ENCODE measurements around the gene OBI1. TPM values are rescaled to one million over a fixed set of nuclear protein-coding genes. Genes with fewer than 3 reads are reported as not detected.

The OBI1 gene
- total and polyA plus RNA-seq, 4 donors, result 2.7 to 16.5 (median 6.6) TPM

GRCh38 chr13:78680115-78680561, 21.2 kb upstream of the OBI1 start:
- Histone ChIP-seq H3K27me3 (ENCODE audit: control insufficient read depth in 3 of 3, insufficient read depth in 3 of 3, low read length in 2 of 3) (no peaks in the 10 kb centered on the region), H3K9me3 (ENCODE audit: control insufficient read depth in 4 of 4, insufficient read depth in 3 of 4, low read length in 3 of 4) (peaks cover 0 to 8% (median 0%) of the 10 kb centered on the region in 4 donors), H3K27ac (ENCODE audit: low read depth in 1 of 2, low read length in 1 of 2) (no peak overlapping the region), H3K9ac (ENCODE audit: insufficient read depth in 1 of 2, low read length in 2 of 2) (no peak overlapping the region), H3K4me3 (no peak overlapping the region), H3K4me1 (ENCODE audit: control insufficient read depth in 5 of 5, insufficient read depth in 5 of 5, low read length in 5 of 5) (no peaks in the 10 kb centered on the region), H3K36me3 (ENCODE audit: control insufficient read depth in 4 of 4, insufficient read depth in 4 of 4, low read length in 4 of 4) (no peaks in the 10 kb centered on the region)
- TF ChIP-seq CTCF (IDR thresholded peaks at IDR 0.05; ENCODE audit: control extremely low read depth, extremely low read depth), result no peak
- ATAC-seq (ENCODE audit: insufficient read depth, low FRiP score), result no peak
- no peak for DNase-seq
- WGBS, 2 donors, result 89 to 91% methylated on average over 8 of the region's 8 CpGs

- Histone ChIP-seq H3K36me3 (ENCODE audit: control insufficient read depth in 4 of 4, insufficient read depth in 4 of 4, low read length in 4 of 4) (no peaks in the 10 kb centered on the region), H3K4me1 (ENCODE audit: control insufficient read depth in 5 of 5, insufficient read depth in 5 of 5, low read length in 5 of 5) (no peaks in the 10 kb centered on the region), H3K27ac (ENCODE audit: low read depth in 1 of 2, low read length in 1 of 2) (no peak overlapping the region), H3K9me3 (ENCODE audit: control insufficient read depth in 4 of 4, insufficient read depth in 3 of 4, low read length in 3 of 4) (peaks cover 0 to 8% (median 0%) of the 10 kb centered on the region in 4 donors), H3K4me3 (no peak overlapping the region), H3K9ac (ENCODE audit: insufficient read depth in 1 of 2, low read length in 2 of 2) (no peak overlapping the region), H3K27me3 (ENCODE audit: control insufficient read depth in 3 of 3, insufficient read depth in 3 of 3, low read length in 2 of 3) (no peaks in the 10 kb centered on the region)
- ATAC-seq (ENCODE audit: insufficient read depth, low FRiP score) (peak; percentile 34), DNase-seq (no peak)
- 52 to 68% methylated on average over 1 of the region's 1 CpG for WGBS, 2 donors
- TF ChIP-seq CTCF (IDR thresholded peaks at IDR 0.05; ENCODE audit: control extremely low read depth, extremely low read depth), result no peak
Observed at GRCh38 chr13:78679329-78679728, 20.4 kb upstream of the OBI1 start.

GRCh38 chr13:78675112-78675511, 16.2 kb upstream of the OBI1 start:
- no peak overlapping the region for H3K27ac ChIP-seq (ENCODE audit: low read depth in 1 of 2, low read length in 1 of 2)
- no peaks in the 10 kb centered on the region for H3K4me1 ChIP-seq (ENCODE audit: control insufficient read depth in 5 of 5, insufficient read depth in 5 of 5, low read length in 5 of 5)
- no peak overlapping the region for H3K4me3 ChIP-seq
- no peak for DNase-seq
- no peak overlapping the region for H3K9ac ChIP-seq (ENCODE audit: insufficient read depth in 1 of 2, low read length in 2 of 2)
- no peaks in the 10 kb centered on the region for H3K9me3 ChIP-seq (ENCODE audit: control insufficient read depth in 4 of 4, insufficient read depth in 3 of 4, low read length in 3 of 4)
- no peak for TF ChIP-seq CTCF (IDR thresholded peaks at IDR 0.05; ENCODE audit: control extremely low read depth, extremely low read depth)
- WGBS, 2 donors, result 72 to 73% methylated on average over 3 of the region's 3 CpGs
- ATAC-seq (ENCODE audit: insufficient read depth, low FRiP score), result no peak
- peaks cover 0 to 4% (median 0%) of the 10 kb centered on the region in 3 donors for H3K27me3 ChIP-seq (ENCODE audit: control insufficient read depth in 3 of 3, insufficient read depth in 3 of 3, low read length in 2 of 3)
- H3K36me3 ChIP-seq (ENCODE audit: control insufficient read depth in 4 of 4, insufficient read depth in 4 of 4, low read length in 4 of 4), result no peaks in the 10 kb centered on the region

- DNase-seq (no peak), ATAC-seq (ENCODE audit: insufficient read depth, low FRiP score) (no peak)
- H3K4me3 ChIP-seq, result no peak overlapping the region
- H3K9me3 ChIP-seq (ENCODE audit: control insufficient read depth in 4 of 4, insufficient read depth in 3 of 4, low read length in 3 of 4), result no peaks in the 10 kb centered on the region
- H3K27ac ChIP-seq (ENCODE audit: low read depth in 1 of 2, low read length in 1 of 2), result no peak overlapping the region
- peaks cover 0 to 4% (median 0%) of the 10 kb centered on the region in 3 donors for H3K27me3 ChIP-seq (ENCODE audit: control insufficient read depth in 3 of 3, insufficient read depth in 3 of 3, low read length in 2 of 3)
- H3K36me3 ChIP-seq (ENCODE audit: control insufficient read depth in 4 of 4, insufficient read depth in 4 of 4, low read length in 4 of 4), result no peaks in the 10 kb centered on the region
- H3K4me1 ChIP-seq (ENCODE audit: control insufficient read depth in 5 of 5, insufficient read depth in 5 of 5, low read length in 5 of 5), result no peaks in the 10 kb centered on the region
- H3K9ac ChIP-seq (ENCODE audit: insufficient read depth in 1 of 2, low read length in 2 of 2), result no peak overlapping the region
- 68 to 73% methylated on average over 1 of the region's 1 CpG for WGBS, 2 donors
- no peak for TF ChIP-seq CTCF (IDR thresholded peaks at IDR 0.05; ENCODE audit: control extremely low read depth, extremely low read depth)
Observed at GRCh38 chr13:78674638-78675037, 15.7 kb upstream of the OBI1 start.
